Hematopoietic multipotent progenitor cell (in vitro differentiated cells): ENCODE data around the gene ALKBH7. TPM values are rescaled to one million over a fixed set of nuclear protein-coding genes. Genes with fewer than 3 reads are reported as not detected.
A peak's percentile ranks its signal among the peaks of the same experiment; 100 is the strongest.
"Not testable (repeated sequence)": the region's sequence is repeated elsewhere in the genome, so short reads cannot be mapped to it uniquely, and the experiment has no call there.

ENCODE experiments used
- DNase-seq, 3 donors: peaks; one replicate each; pipeline ENCODE4 v3.0.0-alpha.2; 2011 to 2015; ENCODE audit warnings: low read depth in 2 of 3, low spot score in 2 of 3
- total RNA-seq: library from RNA; depleted of rRNA; stranded (reverse); fragments of >200 nt; gene quantifications from one replicate; pipeline ENCODE4 v1.2.3, GENCODE V29; 2012

Gene ALKBH7
- total RNA-seq, 1 donor, result 66.0 TPM

DNA sequence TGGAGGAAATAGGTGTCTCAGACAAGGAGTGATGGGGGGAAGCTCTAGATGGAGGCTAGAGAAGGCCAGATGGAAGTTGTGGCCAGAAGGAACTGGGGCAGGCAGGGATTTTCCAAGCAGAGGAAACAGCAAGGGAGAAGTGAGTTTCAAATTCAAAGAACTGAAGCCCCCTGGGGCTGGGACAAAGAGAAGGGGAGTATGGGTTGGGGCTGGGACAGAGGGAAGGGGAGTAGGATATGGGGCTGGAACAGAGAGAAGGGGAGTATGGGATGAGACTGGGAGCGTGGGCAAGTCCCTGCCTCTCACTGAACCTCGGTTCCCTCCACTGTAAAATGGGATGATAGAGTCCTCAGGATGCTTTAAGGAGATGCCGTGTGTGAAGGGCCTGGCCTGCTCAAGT is 22.2 kb downstream of the ALKBH7 start:
- DNase-seq, result no peak

DNA sequence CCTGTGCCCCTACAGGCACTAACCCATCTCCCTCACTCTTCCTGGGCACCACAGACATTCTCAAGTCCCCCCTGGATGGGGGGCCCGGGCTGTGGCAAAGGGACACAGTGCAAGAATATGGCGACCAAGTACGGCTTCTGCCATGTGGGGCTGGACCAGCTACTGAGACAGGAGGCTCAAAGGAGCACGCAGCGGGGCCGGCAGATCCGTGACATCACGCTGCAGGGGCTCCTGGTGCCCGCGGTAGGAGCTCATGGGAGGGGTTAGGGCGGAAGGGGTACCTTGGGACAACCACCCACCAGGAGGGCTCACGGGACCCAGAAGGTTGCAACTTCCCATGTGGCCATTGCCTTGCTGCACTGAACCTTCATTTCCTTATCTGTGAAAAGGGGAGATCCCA is 23.7 kb downstream of the ALKBH7 start:
- DNase-seq, result no peak

DNA sequence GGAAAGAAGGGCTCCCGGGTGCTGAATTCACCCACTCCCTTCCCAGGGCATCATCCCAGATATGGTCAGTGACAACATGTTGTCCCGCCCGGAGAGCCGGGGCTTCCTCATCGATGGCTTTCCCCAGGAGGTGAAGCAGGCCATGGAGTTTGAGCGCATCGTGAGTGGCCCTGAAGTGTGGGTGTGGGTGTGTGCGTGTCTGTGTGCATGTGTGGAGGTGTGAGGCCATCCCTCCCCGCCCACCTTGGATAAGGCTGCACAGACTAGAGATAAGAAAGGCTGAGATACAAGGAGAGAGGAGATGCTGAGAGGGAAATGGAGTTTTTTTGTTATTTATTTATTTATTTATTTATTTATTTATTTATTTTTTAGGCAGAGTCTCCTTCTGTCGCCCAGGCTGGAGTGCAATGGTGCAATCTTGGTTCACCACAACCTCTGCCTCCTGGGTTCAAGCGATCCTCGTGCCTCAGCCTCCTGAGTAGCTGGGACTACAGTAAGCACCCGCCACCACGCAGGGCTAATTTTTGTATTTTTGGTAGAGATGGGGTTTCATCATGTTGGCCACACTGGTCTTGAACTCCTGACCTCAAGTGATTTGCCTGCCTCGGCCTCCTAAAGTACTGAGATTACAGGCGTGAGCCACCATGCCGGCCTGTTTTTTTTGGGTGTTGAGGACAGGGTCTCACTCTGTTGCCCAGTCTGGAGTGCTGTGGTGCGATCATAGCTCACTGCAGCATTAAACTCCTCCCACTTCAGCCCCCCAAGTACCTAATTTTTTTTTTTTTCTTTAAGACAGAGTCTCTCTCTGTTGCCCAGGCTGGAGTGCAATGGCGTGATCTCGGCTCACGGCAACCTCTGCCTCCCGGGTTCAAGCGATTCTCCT is 27.7 kb downstream of the ALKBH7 start:
- not testable (repeated sequence) for DNase-seq

DNA sequence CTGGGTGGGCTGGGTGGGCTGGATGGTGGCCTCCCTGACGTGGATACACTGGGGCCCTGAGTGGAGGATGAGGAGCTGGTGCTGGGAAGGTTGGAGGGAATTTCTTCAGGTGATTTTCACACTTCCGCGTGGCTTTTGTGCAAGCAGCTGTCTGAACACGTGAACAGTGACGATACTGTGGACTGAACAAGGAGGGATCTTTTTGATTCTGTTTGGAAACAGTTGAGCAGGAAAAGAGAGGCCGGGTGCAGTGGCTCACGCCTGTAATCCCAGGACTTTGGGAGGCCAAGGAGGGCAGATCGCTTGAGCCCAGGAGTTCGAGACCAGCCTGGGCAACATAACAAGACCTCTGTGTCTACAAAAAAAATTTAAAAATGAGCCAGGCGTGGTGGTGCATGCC is 29.5 kb downstream of the ALKBH7 start:
- no peak for DNase-seq

DNA sequence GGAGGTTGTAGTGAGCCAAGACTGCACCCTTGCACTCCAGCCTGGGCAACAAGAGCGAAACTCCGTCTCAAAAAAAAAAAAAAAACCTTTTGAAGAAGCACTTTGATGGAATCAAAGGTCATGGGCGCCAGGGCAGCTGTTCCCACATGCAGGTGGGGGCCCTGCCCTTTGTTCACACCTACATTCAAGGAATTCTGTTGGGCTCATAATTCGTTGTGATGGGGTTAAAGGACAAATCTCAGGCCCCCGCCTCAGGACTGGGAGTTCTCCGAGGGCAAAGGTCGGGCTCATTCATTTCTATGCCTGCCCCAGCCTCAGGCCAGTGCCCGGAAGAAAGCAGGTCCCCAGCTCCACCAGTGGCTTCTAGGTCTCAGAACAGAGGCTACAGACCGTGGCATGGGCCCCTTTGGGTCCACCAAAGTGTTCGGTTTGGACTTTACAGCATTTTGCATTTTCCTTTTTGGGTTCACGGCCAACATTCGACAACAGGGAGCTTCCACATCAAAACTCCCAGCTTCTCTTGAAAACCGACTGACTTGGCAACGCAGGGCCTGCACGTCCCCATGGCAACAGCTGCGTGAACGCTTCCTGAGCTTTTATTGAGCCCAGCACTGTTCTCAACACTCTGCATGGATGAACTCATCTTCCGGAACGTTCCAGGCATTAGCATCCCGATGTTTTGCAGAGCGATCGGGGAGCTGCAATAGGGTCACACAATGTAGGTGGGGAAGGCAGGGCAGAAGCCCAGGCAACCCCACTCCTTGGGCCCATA is 30.4 kb downstream of the ALKBH7 start:
- no peak for DNase-seq

DNA sequence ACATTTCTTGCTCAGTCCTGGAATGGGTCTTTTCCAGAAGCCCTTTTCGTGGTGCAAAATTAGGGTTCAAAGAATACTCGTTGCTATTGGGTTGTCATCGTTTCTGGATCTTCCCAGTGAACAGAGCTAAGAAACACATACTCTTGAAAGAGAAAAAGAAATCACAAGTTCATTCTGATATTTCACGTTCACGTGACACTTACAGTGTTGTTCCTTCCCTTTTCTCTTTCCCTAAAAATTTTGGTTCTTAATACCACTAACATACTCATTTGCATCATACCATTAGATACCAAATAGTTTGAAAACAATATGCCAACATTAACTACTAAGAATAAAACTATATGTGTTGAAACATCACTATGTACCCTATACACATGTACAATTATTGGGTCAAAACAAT is 33.8 kb downstream of the ALKBH7 start:
- DNase-seq, result no peak

DNA sequence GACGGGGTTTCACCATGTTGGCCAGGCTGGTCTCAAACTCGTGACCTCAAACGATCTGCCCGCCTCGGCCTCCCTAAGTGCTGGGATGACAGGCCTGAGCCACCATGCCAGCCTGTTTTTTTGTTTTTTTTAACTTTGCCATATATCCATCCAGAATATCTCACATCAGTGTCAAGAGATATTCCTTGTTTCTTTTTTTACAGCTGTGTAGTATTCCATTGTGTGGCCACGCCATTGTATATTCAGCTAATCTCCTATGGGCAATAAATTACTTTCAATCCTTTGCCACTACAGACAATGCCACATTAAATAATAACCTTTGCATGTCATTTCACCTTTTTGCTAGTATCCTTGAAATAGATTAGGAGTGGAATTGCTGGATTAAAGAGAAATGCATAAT is 36.8 kb downstream of the ALKBH7 start:
- no peak for DNase-seq

DNA sequence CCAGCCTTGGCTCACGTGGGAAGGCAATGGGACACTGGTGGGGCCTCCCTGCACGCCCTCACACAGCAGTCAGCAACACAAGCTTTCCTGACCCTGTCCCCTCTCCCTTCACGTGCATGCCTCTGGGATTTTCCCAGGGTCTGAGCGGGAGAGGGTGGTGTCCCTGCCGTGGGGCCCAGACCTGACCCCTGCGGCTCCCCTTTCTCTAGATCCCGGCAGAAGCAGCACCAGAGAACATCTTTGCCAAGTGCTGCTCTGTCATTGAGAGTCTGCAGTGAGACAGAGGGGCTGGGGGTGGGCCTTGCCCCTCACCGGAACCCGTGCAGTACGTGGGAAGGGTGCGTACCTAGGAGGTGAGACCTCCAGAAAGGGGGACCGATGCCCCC is 39.5 kb downstream of the ALKBH7 start:
- DNase-seq, result no peak

DNA sequence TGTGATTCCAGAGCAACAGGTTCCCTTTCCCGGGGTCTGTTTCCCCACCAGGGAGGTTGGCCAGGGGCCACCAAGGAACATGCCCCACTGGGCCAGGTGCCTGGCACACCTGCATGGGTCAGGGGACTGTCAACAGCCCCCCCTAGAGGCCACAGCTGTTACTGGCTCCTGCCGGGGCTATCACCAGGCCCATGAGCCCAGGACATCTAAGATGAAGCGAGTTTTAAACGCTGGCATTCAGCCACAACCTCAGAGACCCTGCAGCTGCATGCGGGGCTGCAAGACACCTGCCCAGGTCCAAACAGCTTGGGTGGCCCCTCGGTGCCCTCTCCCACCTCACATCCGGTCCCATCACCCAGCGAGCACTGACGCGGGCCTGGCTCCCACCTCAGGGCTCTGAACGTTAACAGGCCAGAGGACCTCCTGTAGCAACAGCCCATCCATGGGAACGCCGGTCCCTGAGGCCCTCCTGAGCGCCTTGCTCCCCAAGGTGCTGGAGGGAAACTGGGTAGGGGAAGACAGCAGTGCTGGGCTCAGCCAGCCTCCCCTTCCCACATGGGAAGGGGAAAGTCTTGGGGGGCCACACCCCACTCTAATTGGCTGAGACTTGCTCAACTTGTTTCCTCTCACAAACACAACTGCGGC is 40.0 kb downstream of the ALKBH7 start:
- DNase-seq, result peak in 2 of 3 donors; percentile 29 to 45

DNA sequence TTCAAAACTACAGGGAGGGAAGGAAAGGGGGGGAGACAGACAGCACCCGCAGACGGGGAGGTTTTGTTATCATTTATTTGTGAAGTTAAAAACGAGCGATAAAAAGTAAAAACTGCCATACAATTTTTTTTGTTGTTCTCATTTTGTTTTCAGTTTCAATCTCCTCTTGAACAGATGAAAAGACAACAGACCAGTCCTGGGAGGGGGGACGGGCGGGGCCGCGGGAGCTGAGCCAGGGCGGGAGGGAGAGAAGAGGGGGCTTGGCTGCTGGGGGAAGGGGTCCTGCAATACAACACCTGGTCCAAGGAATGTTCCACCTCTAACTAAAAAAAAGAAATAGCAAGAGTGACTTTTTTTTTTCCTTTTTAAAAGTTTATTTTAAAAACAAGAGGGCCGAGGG is 40.7 kb downstream of the ALKBH7 start:
- no peak for DNase-seq

DNA sequence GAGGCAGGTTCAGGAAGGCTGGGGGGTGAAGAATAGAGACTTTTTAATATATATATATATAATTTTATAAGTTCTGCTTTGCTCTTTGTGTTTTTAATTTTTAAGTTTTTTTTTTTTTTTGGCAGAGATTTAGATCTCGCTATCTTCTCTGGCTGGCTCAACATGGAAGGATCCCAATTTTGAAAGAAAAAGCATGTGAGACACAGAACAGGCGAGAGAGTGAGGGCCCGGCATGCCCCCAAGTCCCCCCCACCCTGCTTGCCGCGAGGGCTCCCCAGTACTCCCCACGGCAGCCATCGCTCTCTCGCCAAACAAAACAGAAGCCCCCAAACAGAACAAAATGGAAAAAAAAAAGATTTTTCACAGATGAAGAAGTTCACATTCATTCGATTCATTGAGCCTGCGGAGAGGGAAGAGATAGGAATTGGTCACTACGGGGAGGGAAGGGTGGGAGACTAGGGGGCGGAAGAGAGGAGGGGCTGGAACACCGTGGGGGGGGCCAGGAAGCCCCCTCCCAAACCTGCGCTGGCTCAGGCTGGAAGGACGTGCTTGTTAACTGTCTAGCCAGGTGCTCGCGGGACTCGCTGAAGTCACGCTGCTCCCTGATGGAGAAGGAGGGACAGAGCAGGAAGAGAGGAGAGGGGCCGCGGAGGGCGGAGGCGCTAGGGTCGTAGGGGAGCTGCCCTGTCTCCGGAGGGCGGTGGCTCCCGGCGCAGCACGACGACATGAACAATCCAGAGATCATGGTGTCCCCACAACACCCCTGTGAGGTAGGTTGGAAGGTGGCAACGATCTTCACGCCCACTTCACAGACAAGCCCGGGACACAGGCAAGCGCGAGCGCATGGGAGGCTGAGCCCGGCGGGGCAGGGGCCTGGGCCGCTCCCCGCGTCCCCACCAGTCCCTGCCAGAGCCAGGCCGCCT is 41.4 kb downstream of the ALKBH7 start:
- no peak for DNase-seq

DNA sequence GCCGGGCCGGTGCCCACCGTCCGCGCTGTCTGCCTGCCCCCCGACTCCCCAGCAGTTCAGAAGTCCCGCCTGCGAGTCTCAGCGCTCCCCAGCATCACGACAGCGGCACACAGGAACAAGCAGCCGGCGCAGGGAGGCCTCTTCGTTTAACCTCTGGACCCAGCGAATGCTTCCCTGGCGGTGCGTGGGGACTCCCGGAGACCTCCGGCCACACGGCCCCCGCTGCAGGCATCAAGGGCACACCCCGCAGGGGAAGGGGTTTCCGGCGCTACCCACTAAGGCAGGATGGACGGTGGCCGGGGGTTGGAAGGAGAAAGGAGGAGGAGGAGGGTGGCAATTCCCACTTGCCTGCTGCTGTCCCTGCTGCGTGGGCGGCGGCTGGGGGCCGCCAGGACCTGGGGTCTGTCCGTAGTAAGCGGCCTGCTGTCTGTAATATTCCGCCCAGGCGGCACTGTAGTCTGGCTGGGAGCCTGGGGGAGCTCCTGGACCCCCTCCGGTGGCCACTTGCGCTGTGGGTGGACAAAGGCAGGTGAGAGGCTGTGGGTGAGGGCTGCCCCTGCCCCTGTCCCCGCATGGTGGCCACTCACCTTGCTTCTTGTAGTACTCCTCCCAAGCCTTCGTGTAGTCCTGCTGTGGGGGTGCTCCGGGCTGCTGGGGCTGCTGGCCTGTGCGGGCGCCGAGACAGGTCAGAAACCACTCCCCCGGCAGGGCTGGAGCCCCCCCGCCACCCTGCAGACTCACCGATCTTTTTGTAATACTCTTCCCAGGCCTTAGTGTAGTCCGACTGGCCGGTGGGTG is 42.4 kb downstream of the ALKBH7 start:
- no peak for DNase-seq

DNA sequence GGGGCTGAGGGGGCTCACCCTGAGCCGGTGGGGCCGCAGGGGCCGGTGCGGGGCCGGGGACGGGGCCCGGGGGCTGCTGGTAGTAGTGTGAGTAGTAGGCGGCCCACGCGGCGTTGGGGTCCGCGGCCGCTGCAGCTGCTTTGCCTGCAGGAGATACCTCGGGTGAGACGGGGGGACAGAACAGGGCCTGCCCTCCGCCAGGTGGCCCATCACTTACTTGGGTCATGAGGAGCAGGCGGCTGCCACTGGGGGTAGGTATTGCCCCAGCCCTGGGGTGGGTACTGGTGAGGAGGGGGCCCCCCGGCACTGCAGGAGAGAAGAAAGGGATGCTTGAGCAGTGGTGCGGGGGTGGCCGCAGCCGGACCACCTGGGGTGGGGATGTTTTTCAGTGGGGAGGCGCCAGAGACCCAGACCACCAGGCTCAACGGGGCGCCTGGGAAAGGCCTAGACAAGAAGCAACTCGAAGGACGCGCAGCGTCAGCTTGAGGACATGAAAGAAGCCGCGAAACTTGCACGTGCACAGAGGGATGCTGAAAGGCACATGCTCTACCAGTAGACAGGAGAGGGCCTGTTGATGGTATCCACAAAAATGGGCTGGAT is 43.1 kb downstream of the ALKBH7 start:
- no peak for DNase-seq

DNA sequence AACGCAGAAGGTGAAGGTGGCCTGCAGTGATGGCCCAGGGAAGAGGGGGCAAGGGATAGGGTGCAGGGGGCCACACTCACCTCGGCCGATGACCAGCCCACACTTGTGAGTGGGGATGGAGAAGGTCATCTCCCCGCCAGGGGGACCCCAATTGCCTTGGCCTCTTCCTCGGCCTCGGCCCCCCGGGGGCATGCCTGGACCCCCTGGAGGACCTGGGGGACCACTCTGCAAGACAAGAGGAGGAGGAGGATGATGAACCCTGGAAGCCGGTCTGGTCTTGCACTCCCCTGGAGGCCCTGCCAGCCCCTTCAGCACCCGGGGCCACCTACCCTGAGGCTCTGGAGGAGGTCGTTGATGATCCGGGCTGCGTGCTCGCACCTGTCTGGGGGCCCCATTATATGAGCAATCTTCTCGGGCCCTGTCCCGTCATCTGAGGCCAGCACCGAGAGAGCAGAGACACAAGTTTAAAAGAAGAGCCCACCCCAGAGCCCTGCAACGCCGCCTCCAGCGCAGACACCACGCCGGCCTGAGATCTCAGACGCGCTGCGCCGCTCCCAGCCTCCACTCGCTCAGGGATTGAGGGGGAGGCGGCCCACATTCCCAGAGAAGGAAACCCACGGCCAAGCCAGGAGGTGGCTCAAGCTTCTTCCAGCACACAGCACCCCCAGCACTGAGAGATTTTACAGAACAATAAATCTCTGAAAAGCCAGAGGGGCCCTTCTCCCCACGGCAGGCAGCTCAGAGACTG is 44.2 kb downstream of the ALKBH7 start:
- DNase-seq, result no peak

DNA sequence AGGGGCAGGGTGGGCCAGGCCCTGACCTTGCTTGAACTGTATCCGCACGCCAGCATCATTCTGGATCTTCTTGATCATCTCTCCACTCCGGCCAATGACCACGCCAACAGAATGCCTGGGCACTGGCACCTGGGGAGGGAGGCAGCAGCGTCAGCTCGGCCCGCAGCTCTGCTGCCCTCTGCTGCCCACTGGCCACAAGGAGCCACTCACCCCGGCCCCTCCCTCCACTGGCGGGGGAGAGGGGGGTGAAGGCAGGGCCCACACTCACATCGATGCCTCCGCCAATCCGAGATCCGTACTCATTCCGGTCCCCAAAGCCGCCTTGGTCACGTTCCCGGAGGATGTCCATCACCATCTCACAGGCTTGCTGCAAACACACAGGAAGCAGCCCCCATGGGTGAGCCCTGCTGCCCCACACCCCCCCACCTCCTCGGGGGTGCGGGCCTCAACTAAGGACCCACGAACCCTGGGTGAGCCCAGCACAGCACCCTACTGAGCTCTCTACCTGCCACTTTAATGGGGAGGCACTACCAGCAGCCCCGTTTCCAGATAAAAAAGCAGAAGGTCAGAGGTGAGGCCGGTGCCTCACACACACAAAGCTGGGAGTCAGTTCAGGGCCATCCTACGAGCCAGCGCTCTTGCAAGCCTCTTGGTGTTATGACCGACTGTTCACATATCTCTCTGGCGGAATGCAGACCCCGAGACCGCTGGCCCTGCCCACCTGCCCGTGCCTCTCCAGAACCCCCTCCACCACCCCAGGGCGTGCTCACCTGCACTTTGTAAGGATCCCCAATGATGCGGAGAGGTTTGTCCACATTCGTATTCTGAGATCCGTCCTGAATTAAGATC is 45.3 kb downstream of the ALKBH7 start:
- no peak for DNase-seq

DNA sequence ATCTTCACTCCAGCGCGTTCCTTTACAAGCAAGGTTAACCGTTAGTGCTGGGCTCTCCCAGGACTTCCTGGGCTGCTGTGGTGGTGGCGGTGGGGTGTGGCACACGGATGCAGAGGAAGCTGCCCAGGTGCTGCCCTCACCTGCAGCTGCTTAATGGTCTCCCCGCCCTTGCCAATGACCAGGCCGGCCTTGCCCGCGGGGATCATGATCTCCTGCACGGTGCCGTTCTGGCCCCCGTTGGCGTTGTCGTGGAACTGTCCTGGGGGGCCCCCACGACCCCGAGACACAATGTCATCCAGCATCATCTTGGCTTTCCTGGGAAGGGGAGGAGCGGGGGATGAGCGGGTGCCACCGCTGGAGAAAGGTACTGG is 46.0 kb downstream of the ALKBH7 start:
- DNase-seq, result no peak

DNA sequence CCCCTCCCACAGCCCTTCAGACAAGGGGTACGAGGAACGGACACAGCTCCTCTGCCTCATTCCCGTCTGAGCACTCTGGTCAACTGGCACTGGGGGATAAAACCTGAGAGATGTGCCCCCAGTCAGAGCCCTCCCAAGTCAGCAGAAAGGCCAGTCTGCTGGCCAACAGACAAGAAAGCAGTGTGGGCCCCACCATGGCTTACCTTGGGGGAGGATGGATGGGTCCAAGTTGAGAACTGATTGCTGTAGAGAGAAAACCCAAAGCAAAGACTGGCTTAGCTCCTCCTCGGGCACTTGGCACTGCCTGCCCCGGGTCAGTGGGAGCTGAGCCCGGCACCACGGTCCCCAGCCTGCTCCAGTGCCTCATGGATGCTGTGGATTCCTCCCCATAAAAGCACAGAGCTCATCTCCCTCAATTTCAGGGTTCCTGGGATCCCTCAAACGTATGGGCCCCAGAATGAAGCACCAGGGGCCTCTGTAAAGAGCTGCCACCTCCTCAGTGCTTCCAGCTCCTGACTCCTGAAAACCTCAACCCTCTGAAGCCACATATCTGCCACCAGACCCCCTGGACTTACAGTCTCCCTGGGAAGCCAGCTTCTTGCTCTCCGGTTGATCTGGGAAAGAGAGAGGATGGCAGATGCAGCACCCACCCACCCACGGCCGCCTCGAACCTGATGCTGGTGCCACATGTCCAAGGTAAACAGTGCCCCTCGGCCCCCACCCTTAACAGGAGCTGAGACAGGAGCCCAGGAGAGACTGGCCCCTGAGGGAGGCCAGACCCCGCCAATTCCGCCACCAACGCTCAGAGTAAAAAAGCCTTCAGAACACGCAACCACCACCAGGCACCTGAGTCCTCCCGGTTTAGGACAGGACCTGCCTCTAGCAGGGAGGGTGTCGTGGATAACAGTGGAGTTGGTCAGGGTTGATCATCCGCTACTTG is 48.8 kb downstream of the ALKBH7 start:
- DNase-seq, result no peak
